PC-3 (cell line): Measurements from ENCODE around the gene CFAP46. TPM values are rescaled to one million over a fixed set of nuclear protein-coding genes. Genes with fewer than 3 reads are reported as not detected.

Experiments
- ATAC-seq: fragments of 200-7000 bp; cut with Tn5 transposase; 2 replicates; pipeline ENCODE4 v1.9.1; 2020; ENCODE audit warnings: mild to moderate bottlenecking, moderate library complexity
- BruUV-seq: library from RNA; stranded (reverse); fragments of 400-500 nt; replicated peaks from 2 replicates; lab custom pipeline; 2021; lab: Mats Ljungman, UMichigan
- CTCF ChIA-PET: fragments of 300-600 bp; sonication (Branson Sonifier 250); formaldehyde crosslinking; loops from one replicate; lab custom pipeline; 2022; ENCODE audit warnings: antibody characterized with exemption; lab: Charles Lee
- POLR2A ChIA-PET: fragments of 300-600 bp; sonication (Branson Sonifier 250); formaldehyde crosslinking; loops from one replicate; lab custom pipeline; 2022; ENCODE audit warnings: antibody characterized with exemption; ENCODE audit not compliant: unreplicated experiment; lab: Charles Lee
- DNase-seq: peaks from one replicate; pipeline ENCODE4 v3.0.0-alpha.2; 2015
- H2AFZ ChIP-seq: fragments of 300-600 bp; sonication (generic); 2 replicates; pipeline ENCODE4 v1.6.0; 2016; ENCODE audit warnings: antibody characterized with exemption, low read length
- H3F3A ChIP-seq: fragments of 300-600 bp; sonication (generic); one replicate; pipeline ENCODE4 v1.6.0; 2017; ENCODE audit warnings: antibody characterized with exemption, low read length, control low read depth, mild to moderate bottlenecking; ENCODE audit not compliant: unreplicated experiment
- H3K27ac ChIP-seq: fragments of 300-600 bp; sonication (generic); 2 replicates; pipeline ENCODE4 v1.5.1; 2016; ENCODE audit warnings: mild to moderate bottlenecking, low read length
- H3K27me3 ChIP-seq: fragments of 300-600 bp; sonication (generic); 2 replicates; pipeline ENCODE4 v1.6.1; 2016; ENCODE audit warnings: low read length, mixed read lengths
- H3K36me3 ChIP-seq: fragments of 300-600 bp; sonication (generic); 2 replicates; pipeline ENCODE4 v1.6.1; 2016; ENCODE audit warnings: low read depth, mixed run types, low read length, mixed read lengths
- H3K4me1 ChIP-seq: fragments of 300-600 bp; sonication (generic); 2 replicates; pipeline ENCODE4 v1.5.1; 2016; ENCODE audit warnings: low read length; ENCODE audit not compliant: insufficient read depth
- H3K4me2 ChIP-seq: fragments of 300-600 bp; sonication (generic); 2 replicates; pipeline ENCODE4 v1.6.0; 2016; ENCODE audit warnings: low read length
- H3K4me3 ChIP-seq: fragments of 300-600 bp; sonication (generic); 2 replicates; pipeline ENCODE4 v1.5.1; 2016; ENCODE audit warnings: mild to moderate bottlenecking, low read length, mixed read lengths
- H3K79me2 ChIP-seq: fragments of 300-600 bp; sonication (generic); 2 replicates; pipeline ENCODE4 v1.6.1; 2017; ENCODE audit warnings: low read length, mixed read lengths
- H3K9ac ChIP-seq: fragments of 300-600 bp; sonication (generic); 2 replicates; pipeline ENCODE4 v1.6.0; 2016; ENCODE audit warnings: mild to moderate bottlenecking, low read length
- H3K9me2 ChIP-seq: fragments of 300-600 bp; sonication (generic); replicated peaks from 2 replicates; pipeline ENCODE4 v1.6.1; 2016; ENCODE audit warnings: mixed run types, low read length, mixed read lengths
- H3K9me3 ChIP-seq: fragments of 300-600 bp; sonication (generic); 2 replicates; pipeline ENCODE4 v1.6.1; 2016; ENCODE audit warnings: low read length, mixed read lengths
- H4K20me1 ChIP-seq: fragments of 300-600 bp; sonication (generic); 2 replicates; pipeline ENCODE4 v1.6.1; 2016; ENCODE audit warnings: low read length, mixed read lengths
- EZH2 ChIP-seq: fragments of 300-600 bp; sonication (generic); IDR thresholded peaks from one replicate; pipeline ENCODE4 v1.6.1; 2017; ENCODE audit warnings: antibody characterized with exemption, mild to moderate bottlenecking, low read length; ENCODE audit not compliant: unreplicated experiment
- EZH2phosphoT487 ChIP-seq: fragments of 300-600 bp; sonication (generic); IDR thresholded peaks from 2 replicates; pipeline ENCODE4 v1.6.1; 2018; ENCODE audit warnings: mild to moderate bottlenecking, antibody characterized with exemption, low read length, borderline replicate concordance
- intact Hi-C: fragments of 100-400 bp; cut with micrococcal nuclease; formaldehyde crosslinking; loops from 2 replicates; pipeline ENCODE4 v1.9.0; 2023
- total RNA-seq: library from RNA; depleted of rRNA; stranded (reverse); fragments of >200 nt; gene quantifications from 2 replicates; pipeline ENCODE4 v1.2.3, GENCODE V29; 2014
- TF ChIP-seq, protein P1 (sequence below): fragments of 300-600 bp; sonication (generic); conservative IDR thresholded peaks from 2 replicates; pipeline ENCODE4 v1.5.1; 2017; ENCODE audit warnings: antibody characterized with exemption, low read depth, mild to moderate bottlenecking, low read length

The CFAP46 gene
- total RNA-seq, 1 experiment from 2014 or later = 0.04 TPM

DNA sequence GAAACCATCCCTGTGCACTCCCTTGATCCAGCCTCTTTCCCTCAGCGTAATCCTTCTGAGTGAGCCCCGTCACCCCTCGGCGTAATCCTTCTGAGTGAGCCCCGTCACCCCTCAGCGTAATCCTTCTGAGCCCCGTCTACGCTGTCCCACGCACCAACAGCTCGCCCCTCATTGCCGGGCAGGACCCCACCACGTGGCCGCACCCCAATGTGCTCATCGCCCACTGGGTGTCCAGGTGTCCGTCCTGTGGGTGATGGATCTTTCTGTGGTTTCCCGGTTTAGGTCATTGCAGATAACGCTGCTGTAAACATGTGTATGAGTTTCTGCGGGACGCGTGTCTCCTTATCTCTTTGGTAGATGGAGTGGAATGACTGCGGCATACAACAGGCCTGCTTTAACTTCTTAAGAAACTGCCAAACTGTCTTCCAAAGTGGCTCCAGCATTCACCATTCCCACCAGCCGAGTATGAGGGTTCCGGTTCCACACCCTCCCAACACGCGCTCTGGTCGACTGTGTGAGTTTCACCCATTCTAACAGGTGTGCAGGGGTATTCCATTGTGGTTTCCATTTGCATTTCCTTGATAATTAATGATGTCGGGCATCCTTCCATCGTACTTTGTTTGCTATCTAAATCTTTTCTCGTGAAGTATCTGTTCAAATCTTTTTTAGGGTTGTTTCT, 114.4 kb downstream of the CFAP46 start:
- no TSS peak for BruUV-seq
- Histone ChIP-seq H3K36me3 (no peaks in the 10 kb centered on the region), H3K9me2 (no peaks in the 10 kb centered on the region), H3K27me3 (peaks cover 42% of the 10 kb centered on the region), H2AFZ (no peak overlapping the region), H3K4me3 (no peak overlapping the region), H3K27ac (no peak overlapping the region), H4K20me1 (no peaks in the 10 kb centered on the region), H3K4me1 (no peaks in the 10 kb centered on the region), H3K9ac (no peak overlapping the region), H3F3A (no peaks in the 10 kb centered on the region), H3K4me2 (no peak overlapping the region), H3K9me3 (no peaks in the 10 kb centered on the region), H3K79me2 (no peaks in the 10 kb centered on the region)
- no peak for DNase-seq
- TF ChIP-seq, protein P1, sequence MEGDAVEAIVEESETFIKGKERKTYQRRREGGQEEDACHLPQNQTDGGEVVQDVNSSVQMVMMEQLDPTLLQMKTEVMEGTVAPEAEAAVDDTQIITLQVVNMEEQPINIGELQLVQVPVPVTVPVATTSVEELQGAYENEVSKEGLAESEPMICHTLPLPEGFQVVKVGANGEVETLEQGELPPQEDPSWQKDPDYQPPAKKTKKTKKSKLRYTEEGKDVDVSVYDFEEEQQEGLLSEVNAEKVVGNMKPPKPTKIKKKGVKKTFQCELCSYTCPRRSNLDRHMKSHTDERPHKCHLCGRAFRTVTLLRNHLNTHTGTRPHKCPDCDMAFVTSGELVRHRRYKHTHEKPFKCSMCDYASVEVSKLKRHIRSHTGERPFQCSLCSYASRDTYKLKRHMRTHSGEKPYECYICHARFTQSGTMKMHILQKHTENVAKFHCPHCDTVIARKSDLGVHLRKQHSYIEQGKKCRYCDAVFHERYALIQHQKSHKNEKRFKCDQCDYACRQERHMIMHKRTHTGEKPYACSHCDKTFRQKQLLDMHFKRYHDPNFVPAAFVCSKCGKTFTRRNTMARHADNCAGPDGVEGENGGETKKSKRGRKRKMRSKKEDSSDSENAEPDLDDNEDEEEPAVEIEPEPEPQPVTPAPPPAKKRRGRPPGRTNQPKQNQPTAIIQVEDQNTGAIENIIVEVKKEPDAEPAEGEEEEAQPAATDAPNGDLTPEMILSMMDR = no peak
- no peak for TF ChIP-seq EZH2
- TF ChIP-seq EZH2phosphoT487 = no peak
- POLR2A ChIA-PET = no interaction called here
- CTCF ChIA-PET = no interaction called here
- no peak for ATAC-seq
- intact Hi-C loops = no loop called here

DNA sequence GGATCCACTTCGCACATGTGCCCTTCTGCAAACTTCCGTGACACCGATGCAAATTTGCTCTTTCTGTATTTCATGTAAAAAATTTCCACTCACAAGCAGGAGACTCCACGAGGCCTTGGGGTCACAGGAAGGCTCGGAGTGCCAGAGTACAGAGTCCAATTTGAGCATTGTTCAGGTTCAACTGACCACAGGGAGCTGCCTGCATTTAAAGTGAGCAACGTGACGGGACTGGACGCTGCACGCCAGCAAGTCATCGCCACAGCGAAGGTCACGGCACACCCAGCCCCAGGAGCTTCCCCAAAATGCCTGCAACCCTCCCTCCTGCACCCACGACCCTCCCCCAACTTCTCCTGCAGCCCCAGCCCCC, 115.0 kb downstream of the CFAP46 start:
- no peaks in the 10 kb centered on the region for H3K9me3 ChIP-seq
- H3K4me1 ChIP-seq = no peaks in the 10 kb centered on the region
- no peak for ATAC-seq

More for the DNA sequence above, 115.0 kb downstream of the CFAP46 start:
- no peak overlapping the region for H2AFZ ChIP-seq
- H3K9me2 ChIP-seq = no peaks in the 10 kb centered on the region
- no peak overlapping the region for H3K27ac ChIP-seq
- no peaks in the 10 kb centered on the region for H4K20me1 ChIP-seq
- no peak overlapping the region for H3K4me3 ChIP-seq
- no peak overlapping the region for H3K9ac ChIP-seq
- H3K79me2 ChIP-seq = no peaks in the 10 kb centered on the region
- TF ChIP-seq EZH2phosphoT487 = no peak
- TF ChIP-seq, protein P1 = no peak
- no peak for TF ChIP-seq EZH2
- ChIA-PET CTCF (no interaction called here), POLR2A (no interaction called here)
- DNase-seq = no peak
- intact Hi-C loops = no loop called here
- H3K27me3 ChIP-seq = peaks cover 40% of the 10 kb centered on the region
- no peaks in the 10 kb centered on the region for H3F3A ChIP-seq
- H3K36me3 ChIP-seq = no peaks in the 10 kb centered on the region
- no TSS peak for BruUV-seq
- H3K4me2 ChIP-seq = no peak overlapping the region
